Measurements from ENCODE around the gene NANOS2. TPM values are rescaled to one million over a fixed set of nuclear protein-coding genes. Genes with fewer than 3 reads are reported as not detected.

NANOS2 gene
- total and polyA plus RNA-seq, 2 of the 13 experiments (the other 11 are each of a cell fraction or from before 2014, with no cell fraction given) = not detected

- 0 out of 2 replicates have a peak, but pooled peaks have one; percentile 12 for TF ChIP-seq ZMAT3 (CRISPR knock-in tag; conservative IDR thresholded peaks at IDR 0.05)
- TF ChIP-seq ZFP36L1 (CRISPR knock-in tag; IDR thresholded peaks at IDR 0.05) = 0 out of 2 replicates have a peak, but pooled peaks have one; percentile 25
- TF ChIP-seq MXD3 (CRISPR knock-in tag; IDR thresholded peaks at IDR 0.05) = no peak
Observed at GRCh38 chr19:45863335-45863839, 51.2 kb downstream of the NANOS2 start (continued).

Other genes starting within 250 kb of the NANOS2 start
- 0.15 TPM in 1 of 2 replicates, not detected in the other for gene GIPR, start 246.6 kb downstream of the NANOS2 start, total RNA-seq (2016; rRNA removed; fragmentation: Illumina TruSeq; extraction: Trizol)
- gene GIPR, start 246.6 kb downstream of the NANOS2 start, polyA plus RNA-seq (2011; rRNA removed) = 1.2 and 1.7 TPM in 2 replicates
- 485 and 593 TPM in 2 replicates for gene SNRPD2, start 222.8 kb downstream of the NANOS2 start, total RNA-seq (2016; rRNA removed; fragmentation: Illumina TruSeq; extraction: Trizol)
- gene SNRPD2, start 222.8 kb downstream of the NANOS2 start, polyA plus RNA-seq (2011; rRNA removed) = 284 and 299 TPM in 2 replicates
- gene QPCTL, start 222.1 kb downstream of the NANOS2 start, total RNA-seq (2016; rRNA removed; fragmentation: Illumina TruSeq; extraction: Trizol) = 6.8 and 16.0 TPM in 2 replicates
- 19.1 and 24.8 TPM in 2 replicates for gene QPCTL, start 222.1 kb downstream of the NANOS2 start, polyA plus RNA-seq (2011; rRNA removed)
- gene FBXO46, start 183.9 kb downstream of the NANOS2 start, total RNA-seq (2016; rRNA removed; fragmentation: Illumina TruSeq; extraction: Trizol) = 4.7 and 6.2 TPM in 2 replicates
- 6.4 TPM in 2 replicates for gene FBXO46, start 183.9 kb downstream of the NANOS2 start, polyA plus RNA-seq (2011; rRNA removed)
- gene MEIOSIN, start 181.3 kb downstream of the NANOS2 start, total RNA-seq (2016; rRNA removed; fragmentation: Illumina TruSeq; extraction: Trizol) = not detected in 2 replicates
- gene MEIOSIN, start 181.3 kb downstream of the NANOS2 start, polyA plus RNA-seq (2011; rRNA removed) = not detected in 2 replicates
- gene SIX5, start 145.5 kb downstream of the NANOS2 start, total RNA-seq (2016; rRNA removed; fragmentation: Illumina TruSeq; extraction: Trizol) = 8.2 and 10.5 TPM in 2 replicates
- gene SIX5, start 145.5 kb downstream of the NANOS2 start, polyA plus RNA-seq (2011; rRNA removed) = 7.7 and 8.8 TPM in 2 replicates
- gene DMPK, start 132.3 kb downstream of the NANOS2 start, total RNA-seq (2016; rRNA removed; fragmentation: Illumina TruSeq; extraction: Trizol) = 1.7 and 5.3 TPM in 2 replicates
- gene DMPK, start 132.3 kb downstream of the NANOS2 start, polyA plus RNA-seq (2011; rRNA removed) = 8.8 and 12.5 TPM in 2 replicates
- 11.0 and 14.9 TPM in 2 replicates for gene DMWD, start 121.9 kb downstream of the NANOS2 start, total RNA-seq (2016; rRNA removed; fragmentation: Illumina TruSeq; extraction: Trizol)
- gene DMWD, start 121.9 kb downstream of the NANOS2 start, polyA plus RNA-seq (2011; rRNA removed) = 10.3 and 12.4 TPM in 2 replicates
- 0.07 TPM in 1 of 2 replicates, not detected in the other for gene RSPH6A, start 99.5 kb downstream of the NANOS2 start, total RNA-seq (2016; rRNA removed; fragmentation: Illumina TruSeq; extraction: Trizol)
- 0.03 TPM in 1 of 2 replicates, not detected in the other for gene RSPH6A, start 99.5 kb downstream of the NANOS2 start, polyA plus RNA-seq (2011; rRNA removed)
- gene SYMPK, start 51.6 kb downstream of the NANOS2 start, total RNA-seq (2016; rRNA removed; fragmentation: Illumina TruSeq; extraction: Trizol) = 19.9 and 21.9 TPM in 2 replicates
- 55.7 and 67.8 TPM in 2 replicates for gene SYMPK, start 51.6 kb downstream of the NANOS2 start, polyA plus RNA-seq (2011; rRNA removed)
- 27.6 and 29.8 TPM in 2 replicates for gene FOXA3, start 50.5 kb downstream of the NANOS2 start, total RNA-seq (2016; rRNA removed; fragmentation: Illumina TruSeq; extraction: Trizol)
- 47.6 and 61.6 TPM in 2 replicates for gene FOXA3, start 50.5 kb downstream of the NANOS2 start, polyA plus RNA-seq (2011; rRNA removed)
- gene IRF2BP1, start 28.6 kb downstream of the NANOS2 start, total RNA-seq (2016; rRNA removed; fragmentation: Illumina TruSeq; extraction: Trizol) = 9.7 and 14.3 TPM in 2 replicates
- 4.3 and 6.1 TPM in 2 replicates for gene IRF2BP1, start 28.6 kb downstream of the NANOS2 start, polyA plus RNA-seq (2011; rRNA removed)
- gene MYPOP, start 12.2 kb downstream of the NANOS2 start, total RNA-seq (2016; rRNA removed; fragmentation: Illumina TruSeq; extraction: Trizol) = 2.7 TPM in 2 replicates
- gene MYPOP, start 12.2 kb downstream of the NANOS2 start, polyA plus RNA-seq (2011; rRNA removed) = 2.2 and 2.3 TPM in 2 replicates
- gene NOVA2, start 59.1 kb upstream of the NANOS2 start, total RNA-seq (2016; rRNA removed; fragmentation: Illumina TruSeq; extraction: Trizol) = not detected in 2 replicates
- gene NOVA2, start 59.1 kb upstream of the NANOS2 start, polyA plus RNA-seq (2011; rRNA removed) = not detected in 2 replicates
- gene CCDC61, start 80.7 kb upstream of the NANOS2 start, total RNA-seq (2016; rRNA removed; fragmentation: Illumina TruSeq; extraction: Trizol) = 3.3 and 4.2 TPM in 2 replicates
- gene CCDC61, start 80.7 kb upstream of the NANOS2 start, polyA plus RNA-seq (2011; rRNA removed) = 4.9 and 6.0 TPM in 2 replicates
- not detected in 2 replicates for gene PGLYRP1, start 108.3 kb upstream of the NANOS2 start, total RNA-seq (2016; rRNA removed; fragmentation: Illumina TruSeq; extraction: Trizol)
- gene PGLYRP1, start 108.3 kb upstream of the NANOS2 start, polyA plus RNA-seq (2011; rRNA removed) = not detected in 2 replicates
- 0.20 and 1.4 TPM in 2 replicates for gene IGFL4, start 126.2 kb upstream of the NANOS2 start, total RNA-seq (2016; rRNA removed; fragmentation: Illumina TruSeq; extraction: Trizol)
- gene IGFL4, start 126.2 kb upstream of the NANOS2 start, polyA plus RNA-seq (2011; rRNA removed) = 1.1 and 1.2 TPM in 2 replicates
- gene IGFL3, start 209.9 kb upstream of the NANOS2 start, total RNA-seq (2016; rRNA removed; fragmentation: Illumina TruSeq; extraction: Trizol) = not detected in 2 replicates
- gene IGFL3, start 209.9 kb upstream of the NANOS2 start, polyA plus RNA-seq (2011; rRNA removed) = not detected in 2 replicates
- gene IGFL2, start 233.5 kb upstream of the NANOS2 start, total RNA-seq (2016; rRNA removed; fragmentation: Illumina TruSeq; extraction: Trizol) = not detected in 2 replicates
- not detected in 2 replicates for gene IGFL2, start 233.5 kb upstream of the NANOS2 start, polyA plus RNA-seq (2011; rRNA removed)

Data from HepG2 (cell line).